ENCODE data around the gene SLFNL1.

DNA sequence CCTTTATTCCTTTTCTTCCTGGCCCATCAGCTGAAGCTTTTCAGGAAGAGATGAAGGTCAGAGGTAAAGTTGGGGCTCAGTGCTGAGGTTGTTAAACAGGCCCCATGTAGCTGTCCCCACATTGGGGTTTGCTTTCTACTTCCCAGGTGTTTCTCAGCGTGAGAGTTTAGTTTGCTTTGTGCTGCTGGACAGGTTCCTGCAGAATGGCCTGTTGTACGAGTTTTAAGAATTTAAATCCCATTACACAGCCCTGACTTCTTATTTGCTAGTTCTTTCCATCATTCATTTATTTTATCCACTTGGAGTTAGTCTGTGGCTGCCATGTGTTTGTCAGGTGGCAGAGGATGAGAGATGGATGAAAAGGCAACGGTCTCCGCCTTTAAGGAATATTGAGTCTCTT lies 22.9 kb downstream of the SLFNL1 start:
- TF ChIP-seq, protein P1, sequence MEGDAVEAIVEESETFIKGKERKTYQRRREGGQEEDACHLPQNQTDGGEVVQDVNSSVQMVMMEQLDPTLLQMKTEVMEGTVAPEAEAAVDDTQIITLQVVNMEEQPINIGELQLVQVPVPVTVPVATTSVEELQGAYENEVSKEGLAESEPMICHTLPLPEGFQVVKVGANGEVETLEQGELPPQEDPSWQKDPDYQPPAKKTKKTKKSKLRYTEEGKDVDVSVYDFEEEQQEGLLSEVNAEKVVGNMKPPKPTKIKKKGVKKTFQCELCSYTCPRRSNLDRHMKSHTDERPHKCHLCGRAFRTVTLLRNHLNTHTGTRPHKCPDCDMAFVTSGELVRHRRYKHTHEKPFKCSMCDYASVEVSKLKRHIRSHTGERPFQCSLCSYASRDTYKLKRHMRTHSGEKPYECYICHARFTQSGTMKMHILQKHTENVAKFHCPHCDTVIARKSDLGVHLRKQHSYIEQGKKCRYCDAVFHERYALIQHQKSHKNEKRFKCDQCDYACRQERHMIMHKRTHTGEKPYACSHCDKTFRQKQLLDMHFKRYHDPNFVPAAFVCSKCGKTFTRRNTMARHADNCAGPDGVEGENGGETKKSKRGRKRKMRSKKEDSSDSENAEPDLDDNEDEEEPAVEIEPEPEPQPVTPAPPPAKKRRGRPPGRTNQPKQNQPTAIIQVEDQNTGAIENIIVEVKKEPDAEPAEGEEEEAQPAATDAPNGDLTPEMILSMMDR (IDR thresholded peaks at IDR 0.05): no peak
- no peak for TF ChIP-seq POLR2A (IDR thresholded peaks at IDR 0.05)
